Left ventricle myocardium inferior (tissue), 1 donor: Measurements from ENCODE around the gene UBE2E2. TPM values are rescaled to one million over a fixed set of nuclear protein-coding genes. Genes with fewer than 3 reads are reported as not detected.

Source experiments
- DNase-seq: peaks from one replicate; pipeline ENCODE4 v3.0.0-alpha.2; 2020
- H3K27ac ChIP-seq: fragments of 200-600 bp; replicated peaks from 2 replicates; pipeline ENCODE4 v1.8.0; 2021
- H3K27me3 ChIP-seq: fragments of 200-600 bp; 2 replicates; pipeline ENCODE4 v1.8.0; 2021; ENCODE audit warnings: low read depth
- H3K36me3 ChIP-seq: fragments of 200-600 bp; 2 replicates; pipeline ENCODE4 v1.8.0; 2021
- H3K4me1 ChIP-seq: fragments of 200-600 bp; 2 replicates; pipeline ENCODE4 v1.8.0; 2021
- H3K4me3 ChIP-seq: fragments of 200-600 bp; 2 replicates; pipeline ENCODE4 v1.8.0; 2021; ENCODE audit warnings: mild to moderate bottlenecking, moderate library complexity
- H3K9me3 ChIP-seq: fragments of 200-600 bp; replicated peaks from 2 replicates; pipeline ENCODE4 v1.8.0; 2021
- intact Hi-C: fragments of 100-400 bp; cut with micrococcal nuclease; formaldehyde crosslinking; loops from one replicate; pipeline ENCODE4 v1.11.0; 2022
- total RNA-seq: library from RNA; stranded (reverse); fragmentation: NEBNext Ultra II Directional; extraction: Animal tissue kit (Norgen Biotek cat#: 25700); gene quantifications from one replicate; pipeline ENCODE4 v1.2.1, GENCODE V29; 2021
- TF ChIP-seq, protein P1 (sequence below): fragments of 200-600 bp; IDR thresholded peaks from 2 replicates; pipeline ENCODE4 v1.8.0; 2021; ENCODE audit warnings: antibody characterized with exemption, mild to moderate bottlenecking, borderline replicate concordance
- donor health status: DM: no; HTN: yes; CAD: no; lungs with severe emphysema.

The UBE2E2 gene
- total RNA-seq, 1 donor from 2014 or later, result 47.2 TPM

DNA sequence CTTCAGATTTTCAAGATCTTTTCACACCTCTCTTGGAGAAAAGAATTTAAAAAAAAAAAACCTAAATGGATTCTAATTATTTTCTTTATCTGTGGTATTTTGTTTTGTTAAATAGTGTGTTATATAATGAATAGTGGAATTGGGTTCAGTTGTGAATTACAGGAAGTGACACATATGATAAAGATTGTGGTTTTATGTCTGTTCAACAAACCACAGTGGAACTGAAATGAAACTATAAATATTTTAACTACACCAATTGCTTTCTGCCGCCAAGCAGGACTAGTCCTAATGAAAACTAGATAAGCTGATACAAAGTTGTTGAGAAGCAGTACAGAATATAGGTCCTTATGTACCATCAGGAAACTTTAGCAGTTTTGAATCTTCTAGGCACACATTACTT is 121.6 kb downstream of the UBE2E2 start:
- H3K27ac ChIP-seq, result no peak overlapping the region
- peaks cover 26% of the 10 kb centered on the region for H3K4me1 ChIP-seq
- no peak for DNase-seq
- H3K36me3 ChIP-seq, result no peaks in the 10 kb centered on the region
- TF ChIP-seq, protein P1, sequence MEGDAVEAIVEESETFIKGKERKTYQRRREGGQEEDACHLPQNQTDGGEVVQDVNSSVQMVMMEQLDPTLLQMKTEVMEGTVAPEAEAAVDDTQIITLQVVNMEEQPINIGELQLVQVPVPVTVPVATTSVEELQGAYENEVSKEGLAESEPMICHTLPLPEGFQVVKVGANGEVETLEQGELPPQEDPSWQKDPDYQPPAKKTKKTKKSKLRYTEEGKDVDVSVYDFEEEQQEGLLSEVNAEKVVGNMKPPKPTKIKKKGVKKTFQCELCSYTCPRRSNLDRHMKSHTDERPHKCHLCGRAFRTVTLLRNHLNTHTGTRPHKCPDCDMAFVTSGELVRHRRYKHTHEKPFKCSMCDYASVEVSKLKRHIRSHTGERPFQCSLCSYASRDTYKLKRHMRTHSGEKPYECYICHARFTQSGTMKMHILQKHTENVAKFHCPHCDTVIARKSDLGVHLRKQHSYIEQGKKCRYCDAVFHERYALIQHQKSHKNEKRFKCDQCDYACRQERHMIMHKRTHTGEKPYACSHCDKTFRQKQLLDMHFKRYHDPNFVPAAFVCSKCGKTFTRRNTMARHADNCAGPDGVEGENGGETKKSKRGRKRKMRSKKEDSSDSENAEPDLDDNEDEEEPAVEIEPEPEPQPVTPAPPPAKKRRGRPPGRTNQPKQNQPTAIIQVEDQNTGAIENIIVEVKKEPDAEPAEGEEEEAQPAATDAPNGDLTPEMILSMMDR, result no peak
- H3K9me3 ChIP-seq, result no peaks in the 10 kb centered on the region
- no peak overlapping the region for H3K4me3 ChIP-seq
- intact Hi-C loops, result no loop called here
- H3K27me3 ChIP-seq, result no peaks in the 10 kb centered on the region

DNA sequence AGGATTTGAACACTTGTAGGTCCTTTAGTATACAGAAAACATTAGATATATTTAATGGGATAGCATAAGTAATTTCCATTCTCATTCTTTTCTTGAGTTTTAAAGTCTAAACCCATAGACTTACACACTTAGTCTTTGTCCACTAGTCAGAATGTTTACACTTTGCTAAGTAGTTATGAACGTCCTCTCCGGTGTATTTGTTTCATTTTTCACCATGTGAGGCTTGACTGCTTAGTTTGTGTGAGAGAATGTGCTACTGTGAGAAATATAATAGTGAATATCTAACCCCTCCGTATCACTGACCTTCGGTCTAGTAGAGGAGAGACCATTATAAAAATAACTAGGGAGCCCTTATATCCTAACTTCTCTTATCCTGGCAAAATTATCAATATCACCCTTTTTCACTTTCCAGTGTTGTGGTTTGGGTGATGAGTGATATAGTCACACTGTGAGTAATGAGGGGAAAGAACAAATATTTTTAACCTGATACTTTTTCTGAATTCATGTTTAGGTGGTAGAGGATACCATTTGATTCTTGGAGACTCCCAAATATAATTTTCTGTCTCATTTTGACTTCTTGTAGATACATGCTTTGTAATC is 122.4 kb downstream of the UBE2E2 start:
- no peak overlapping the region for H3K4me3 ChIP-seq
- H3K9me3 ChIP-seq, result no peaks in the 10 kb centered on the region
- no peak for DNase-seq
- no peaks in the 10 kb centered on the region for H3K36me3 ChIP-seq
- H3K27ac ChIP-seq, result no peak overlapping the region
- TF ChIP-seq, protein P1, result no peak
- H3K4me1 ChIP-seq, result peaks cover 26% of the 10 kb centered on the region
- intact Hi-C loops, result no loop called here
- H3K27me3 ChIP-seq, result no peaks in the 10 kb centered on the region

DNA sequence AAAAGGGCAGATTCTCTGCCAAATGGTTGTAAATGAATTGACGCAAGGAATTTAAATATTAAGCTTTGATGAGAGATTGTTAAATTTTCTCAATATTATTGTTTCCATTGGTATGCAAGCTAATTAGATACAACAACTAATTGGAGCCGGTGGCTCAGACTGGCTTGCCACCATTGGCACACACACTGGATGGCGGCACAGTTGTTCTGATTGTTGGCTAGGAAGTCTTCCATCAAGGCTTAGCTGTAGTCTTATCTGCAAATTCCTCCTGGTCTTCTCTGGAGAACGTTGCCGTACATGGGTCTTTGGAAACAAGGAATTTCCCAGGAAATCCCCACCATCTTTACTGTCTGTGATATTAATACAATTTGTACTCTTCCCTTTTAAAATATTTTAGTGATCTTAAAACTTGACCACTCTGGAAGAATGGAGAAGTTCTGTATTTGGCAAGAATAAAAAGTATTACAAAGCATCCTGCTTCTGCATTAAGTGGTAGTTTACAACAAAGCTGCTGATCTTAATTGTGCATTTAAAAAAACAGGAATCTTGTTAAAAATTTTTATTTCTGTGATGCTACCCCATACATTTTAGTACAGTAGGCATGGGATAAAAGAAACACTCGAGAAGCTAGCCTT is 126.5 kb downstream of the UBE2E2 start:
- Histone ChIP-seq H3K4me3 (no peak overlapping the region), H3K4me1 (peaks cover 15% of the 10 kb centered on the region), H3K27ac (no peak overlapping the region), H3K27me3 (no peaks in the 10 kb centered on the region), H3K36me3 (no peaks in the 10 kb centered on the region), H3K9me3 (no peaks in the 10 kb centered on the region)
- intact Hi-C loops, result no loop called here
- TF ChIP-seq, protein P1, result no peak
- no peak for DNase-seq

GRCh38 chr3:23330568-23330967 is 127.4 kb downstream of the UBE2E2 start:
- Histone ChIP-seq H3K27me3 (no peaks in the 10 kb centered on the region), H3K9me3 (no peaks in the 10 kb centered on the region), H3K4me3 (no peak overlapping the region), H3K27ac (no peak overlapping the region), H3K4me1 (peaks cover 5% of the 10 kb centered on the region), H3K36me3 (no peaks in the 10 kb centered on the region)
- DNase-seq, result no peak
- TF ChIP-seq, protein P1, result no peak
- intact Hi-C loops, result no loop called here

DNA sequence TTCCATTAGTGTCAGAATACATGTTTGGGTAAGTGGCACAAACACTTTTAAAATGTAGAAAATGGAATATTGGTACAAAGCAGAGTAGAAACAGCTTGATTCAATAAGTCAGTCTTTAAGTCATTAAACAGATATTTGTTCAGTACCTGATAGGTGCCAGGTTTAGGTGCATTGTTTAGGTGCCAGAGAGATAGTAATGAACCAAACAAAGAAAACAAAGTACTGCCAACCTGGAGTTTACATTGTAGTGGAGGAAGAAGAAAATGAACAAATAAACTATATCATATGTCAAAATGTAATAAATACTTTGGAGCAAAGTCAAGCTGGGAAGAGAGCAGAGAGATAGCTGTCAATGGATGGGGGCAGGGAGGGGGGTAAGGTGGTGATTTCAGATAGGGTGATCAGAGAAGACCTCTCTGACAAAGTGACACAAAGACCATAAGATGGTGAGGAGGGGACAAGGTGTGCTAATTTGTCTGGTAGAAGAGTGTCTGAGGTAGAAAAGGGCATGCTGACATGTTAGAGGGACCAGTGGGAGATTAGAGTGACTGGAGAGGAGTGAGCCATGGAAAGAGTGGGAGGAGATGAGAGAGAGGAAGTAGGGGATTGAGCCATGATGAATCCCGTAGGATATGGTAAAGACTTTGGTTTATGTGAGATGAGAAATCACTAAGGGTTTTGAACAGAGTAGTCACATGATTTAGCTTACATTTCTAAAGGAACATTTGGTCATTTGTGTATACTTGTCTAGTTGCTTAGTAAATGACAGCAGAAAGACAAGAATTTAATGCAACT is 128.2 kb downstream of the UBE2E2 start:
- Histone ChIP-seq H3K27me3 (no peaks in the 10 kb centered on the region), H3K4me1 (no peaks in the 10 kb centered on the region), H3K27ac (no peak overlapping the region), H3K4me3 (no peak overlapping the region), H3K9me3 (no peaks in the 10 kb centered on the region), H3K36me3 (no peaks in the 10 kb centered on the region)
- no peak for DNase-seq
- TF ChIP-seq, protein P1, result no peak
- intact Hi-C loops, result no loop called here
